ENCODE measurements around the gene PAX8.

PAX8 gene

DNA sequence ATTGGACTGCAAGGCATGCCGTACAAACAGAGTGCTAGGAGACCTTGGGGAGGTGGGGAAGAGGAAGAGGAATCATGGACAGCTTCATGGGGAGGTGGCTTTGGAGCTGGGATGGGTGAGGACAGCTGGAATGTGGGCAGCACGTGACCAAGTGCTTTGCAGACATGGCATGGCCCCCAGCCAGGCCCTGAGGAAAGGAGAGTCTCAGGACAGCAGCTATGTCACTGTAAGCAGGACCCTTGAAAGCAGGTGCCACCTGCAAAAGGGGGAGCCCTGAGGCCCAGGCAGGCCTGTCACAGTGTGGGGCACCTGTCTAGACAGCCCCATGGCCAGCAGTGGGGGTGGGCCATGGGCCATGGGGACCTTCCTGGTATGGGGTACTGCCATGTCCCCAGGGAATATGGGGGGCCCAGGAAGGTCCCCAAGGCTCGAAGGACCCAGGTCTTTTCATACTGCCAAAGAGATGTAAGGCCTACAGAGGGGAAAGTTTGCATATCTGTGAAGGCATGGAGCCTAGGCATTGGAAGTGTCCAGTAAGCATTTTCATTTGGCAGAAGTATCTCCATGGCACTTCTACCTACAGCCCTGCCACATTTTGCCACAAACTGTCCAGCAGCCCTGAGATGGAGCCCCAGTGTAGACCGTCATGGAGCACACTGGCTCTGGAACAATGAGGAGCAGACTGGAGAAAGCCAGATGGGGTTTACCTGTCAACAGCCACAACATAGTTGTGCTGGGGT is 9.9 kb downstream of the PAX8 start:
- no peak for DNase-seq (ENCODE audit: low spot score)
- FAIRE-seq: no peak

DNA sequence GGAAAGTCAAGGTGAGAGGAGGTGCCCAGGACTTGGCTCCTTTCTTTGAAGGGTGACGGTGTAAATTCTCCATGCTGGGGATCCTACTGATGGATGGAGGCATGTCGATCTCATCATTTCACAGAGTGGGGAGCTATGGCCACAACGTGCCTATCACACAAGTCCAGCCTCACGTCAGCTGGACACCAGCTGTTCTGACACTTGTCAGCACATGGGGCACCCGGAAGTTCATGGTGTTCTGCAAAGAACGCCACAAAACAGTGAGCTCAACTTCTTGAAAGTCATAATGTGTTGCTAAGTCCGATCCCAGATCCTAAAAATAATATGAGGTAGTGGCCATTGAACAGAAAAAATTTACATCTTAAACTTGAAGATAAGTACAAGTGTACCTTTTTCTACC is 12.3 kb downstream of the PAX8 start:
- no peak for DNase-seq (ENCODE audit: low spot score)
- no peak for FAIRE-seq

DNA sequence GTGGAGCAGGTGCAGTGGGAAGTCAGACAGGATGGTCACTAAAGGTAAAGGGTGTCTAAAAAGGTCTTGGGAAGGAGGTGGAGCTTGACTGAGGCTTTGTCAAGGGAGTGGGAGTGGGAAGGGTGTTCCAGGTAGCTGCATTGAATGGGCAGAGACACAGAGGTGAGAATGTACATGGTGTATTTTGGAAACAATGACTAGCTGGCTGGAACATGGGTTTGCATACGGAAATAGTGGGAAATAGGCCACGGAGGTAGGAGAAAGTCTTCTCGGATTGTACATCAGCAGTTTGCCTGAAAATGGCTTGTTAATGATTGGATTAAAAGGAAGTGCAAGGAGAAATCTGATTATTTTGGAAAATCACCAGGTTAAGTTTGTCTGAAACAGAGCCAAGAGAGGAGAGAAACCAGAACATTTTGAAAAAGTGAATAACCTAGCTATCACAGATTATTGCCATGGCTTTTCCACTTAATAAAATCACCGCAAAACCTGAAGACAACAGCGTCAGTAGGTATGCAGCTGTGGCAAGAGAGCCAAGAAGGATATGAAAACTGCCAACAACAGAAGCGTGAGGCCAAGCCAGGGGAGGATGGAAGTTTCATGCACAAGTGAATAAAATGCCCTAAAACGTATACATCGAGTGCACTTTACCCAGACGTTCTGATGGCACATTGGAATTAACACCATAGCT is 13.9 kb downstream of the PAX8 start:
- no peak for DNase-seq (ENCODE audit: low spot score)
- FAIRE-seq: no peak

DNA sequence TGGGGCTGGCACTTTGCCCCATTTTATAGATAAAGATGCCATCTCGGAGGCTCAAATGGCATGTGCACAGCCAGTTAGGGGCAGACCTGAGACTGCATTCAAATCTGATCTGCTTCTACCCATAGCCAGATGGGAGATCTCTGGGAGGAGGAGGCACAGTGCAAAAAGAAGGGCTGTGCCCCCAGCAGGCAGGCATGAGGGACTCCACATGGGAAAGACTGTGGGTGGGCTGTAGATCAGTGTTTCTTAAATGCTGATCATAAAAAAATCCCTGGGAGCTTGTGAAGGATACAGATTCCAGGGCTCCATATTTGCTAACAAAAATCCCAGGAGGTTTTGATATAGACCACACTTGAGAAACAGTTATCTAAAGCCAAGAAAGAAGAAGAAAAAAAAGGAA is 15.2 kb downstream of the PAX8 start:
- no peak for FAIRE-seq
- no peak for DNase-seq (ENCODE audit: low spot score)

DNA sequence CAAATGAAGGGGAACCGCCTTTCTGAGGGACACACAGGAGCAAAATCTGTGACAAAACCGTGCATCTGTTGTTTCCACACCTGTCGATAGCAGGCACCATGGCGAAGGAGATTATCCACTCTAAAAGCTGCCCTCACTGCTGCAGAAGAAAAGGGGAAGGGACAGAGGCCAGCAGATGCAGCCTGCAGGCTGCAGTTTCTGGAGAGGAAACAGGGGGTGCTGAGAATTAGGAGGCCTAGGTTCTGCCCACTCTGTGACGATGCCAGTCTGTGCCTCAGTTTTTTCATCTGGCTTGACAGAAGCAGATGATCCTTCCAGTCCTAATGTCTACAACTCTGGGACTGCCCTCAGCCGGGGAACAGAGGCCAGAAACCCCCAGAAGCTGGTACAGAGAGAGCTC is 17.7 kb downstream of the PAX8 start:
- DNase-seq (ENCODE audit: low spot score): no peak
- peak; percentile 55 for FAIRE-seq

DNA sequence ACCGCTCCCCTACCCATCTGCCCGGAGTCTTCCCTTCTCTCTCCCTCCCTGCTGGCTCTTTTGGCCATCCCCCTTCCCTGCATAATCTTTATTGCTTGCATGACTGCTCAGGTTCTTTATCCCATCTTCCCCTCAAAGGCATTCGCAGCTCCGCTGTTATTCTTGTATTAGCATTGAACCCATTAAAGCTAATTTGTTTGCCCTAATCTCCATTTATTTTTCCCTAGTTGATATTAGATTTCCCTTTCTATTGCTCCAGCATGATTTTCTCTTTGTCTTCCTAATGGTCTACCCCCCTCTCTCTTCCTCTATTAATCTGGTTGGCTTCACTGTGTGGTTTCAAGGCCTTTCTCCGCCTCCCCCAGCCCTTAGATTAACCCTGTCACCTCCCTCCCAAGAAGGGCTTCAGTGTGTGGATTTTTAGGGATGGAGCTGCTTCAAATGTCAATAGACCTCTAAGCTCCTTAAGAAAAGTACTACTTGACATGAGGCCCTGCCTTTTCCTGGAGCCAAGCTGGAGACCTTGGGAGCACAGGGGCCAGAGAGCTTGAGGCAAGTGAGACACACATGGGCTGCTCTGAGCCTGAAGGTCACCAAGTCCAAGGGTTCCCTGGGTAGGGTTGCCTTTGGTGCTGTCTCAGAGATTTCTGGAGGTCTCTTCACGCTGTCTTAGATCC is 20.1 kb downstream of the PAX8 start:
- DNase-seq (ENCODE audit: low spot score) (no peak), FAIRE-seq (no peak)

DNA sequence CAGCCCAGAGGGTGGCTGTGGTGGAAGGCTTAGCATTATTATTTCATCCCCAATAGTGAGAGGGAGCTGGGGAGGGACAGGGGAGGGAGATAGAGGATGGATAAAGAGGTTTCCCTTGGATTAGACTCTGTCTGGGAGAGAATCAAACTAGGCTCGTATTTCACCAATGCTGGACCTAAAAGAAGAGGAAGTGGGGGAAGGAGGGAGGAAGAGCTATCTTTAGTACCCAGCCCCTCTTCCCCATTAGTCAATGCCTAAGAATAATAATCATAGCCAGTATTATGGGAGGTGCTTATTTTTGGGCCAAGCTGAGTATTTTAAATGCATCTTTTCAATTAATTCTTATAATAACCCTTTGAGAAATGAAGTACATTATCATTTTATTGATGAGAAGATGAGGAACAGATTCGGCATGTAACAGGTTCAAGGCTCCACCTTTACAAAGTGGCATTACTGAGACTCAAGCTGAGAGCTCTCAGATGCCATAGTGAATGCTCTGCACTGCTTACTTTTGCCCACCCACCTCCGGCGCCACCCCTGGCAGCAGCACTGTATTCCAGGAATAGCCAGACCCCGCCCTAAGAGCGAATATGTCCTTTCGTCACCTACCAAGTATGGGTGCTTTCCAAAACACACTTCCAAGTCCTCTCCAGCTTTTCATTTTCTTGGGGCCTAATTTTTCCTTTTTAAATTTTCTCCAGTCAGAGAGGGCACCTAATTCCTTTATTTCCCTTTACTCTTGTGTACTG is 21.0 kb downstream of the PAX8 start:
- DNase-seq (ENCODE audit: low spot score): no peak

DNA sequence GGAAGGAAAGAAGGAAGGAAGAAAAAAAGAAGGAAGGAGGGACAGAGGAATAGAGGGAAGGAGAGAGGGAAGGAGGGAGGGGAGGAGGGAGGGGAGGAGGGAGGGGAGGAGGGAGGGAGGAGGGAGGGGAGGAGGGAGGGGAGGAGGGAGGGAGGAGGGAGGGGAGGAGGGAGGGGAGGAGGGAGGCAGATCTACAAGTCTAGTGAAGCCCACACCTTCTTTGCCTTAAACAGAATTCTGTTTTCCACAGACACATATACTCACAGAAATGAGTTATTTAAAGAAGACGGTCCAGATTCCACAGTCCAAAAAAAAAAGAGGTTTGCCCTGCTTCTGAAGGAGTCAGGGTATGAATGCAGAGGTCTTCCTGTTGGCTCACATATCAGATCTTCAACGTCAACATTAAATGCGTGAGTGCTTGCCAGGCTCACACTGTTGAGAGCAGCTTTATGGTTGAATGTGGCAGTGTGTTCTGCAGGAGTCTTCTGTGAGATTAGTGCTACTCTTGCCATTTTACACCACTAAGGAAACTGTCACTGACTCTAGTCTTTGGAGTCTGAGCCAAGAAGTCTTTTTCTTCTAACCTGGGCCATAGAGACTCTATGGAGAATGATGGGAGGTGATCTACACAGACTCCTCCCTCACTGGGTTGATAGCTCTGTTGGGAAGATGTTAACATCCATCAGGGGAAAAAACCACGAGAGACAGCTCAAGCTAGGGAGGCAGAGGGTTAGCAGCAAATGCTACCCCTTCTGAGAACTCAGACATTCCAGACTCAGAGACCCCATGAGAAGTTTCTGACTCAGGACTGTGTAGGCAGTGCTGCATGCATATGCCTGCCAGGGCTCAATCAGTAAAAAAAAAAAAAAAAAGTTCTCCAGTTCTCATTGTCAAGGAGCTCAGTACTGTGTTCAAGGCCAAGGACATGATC is 23.3 kb downstream of the PAX8 start:
- no peak for DNase-seq (ENCODE audit: low spot score)
- FAIRE-seq: no peak

More for the DNA sequence above, 21.0 kb downstream of the PAX8 start:
- no peak for FAIRE-seq

DNA sequence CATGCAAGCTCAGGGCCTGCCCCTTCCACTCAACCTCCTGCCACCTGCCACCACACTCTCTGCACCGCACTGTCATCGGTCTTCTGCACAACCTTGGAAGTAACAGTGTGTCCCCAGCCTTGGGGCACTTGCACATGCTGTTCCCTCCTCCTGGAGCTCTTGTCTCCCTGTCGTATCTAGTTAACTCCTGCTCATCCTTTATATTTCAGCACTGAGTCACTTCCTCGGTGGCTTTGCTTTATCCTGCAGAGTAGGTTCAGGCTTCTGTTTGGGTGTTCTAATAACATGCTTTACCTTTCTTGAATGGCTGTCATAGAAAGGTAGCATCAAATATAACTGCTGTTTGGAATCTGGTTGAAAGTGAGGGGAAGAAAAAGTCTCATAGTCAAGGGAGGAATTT is 25.3 kb downstream of the PAX8 start:
- FAIRE-seq (peak; percentile 76), DNase-seq (ENCODE audit: low spot score) (no peak)

DNA sequence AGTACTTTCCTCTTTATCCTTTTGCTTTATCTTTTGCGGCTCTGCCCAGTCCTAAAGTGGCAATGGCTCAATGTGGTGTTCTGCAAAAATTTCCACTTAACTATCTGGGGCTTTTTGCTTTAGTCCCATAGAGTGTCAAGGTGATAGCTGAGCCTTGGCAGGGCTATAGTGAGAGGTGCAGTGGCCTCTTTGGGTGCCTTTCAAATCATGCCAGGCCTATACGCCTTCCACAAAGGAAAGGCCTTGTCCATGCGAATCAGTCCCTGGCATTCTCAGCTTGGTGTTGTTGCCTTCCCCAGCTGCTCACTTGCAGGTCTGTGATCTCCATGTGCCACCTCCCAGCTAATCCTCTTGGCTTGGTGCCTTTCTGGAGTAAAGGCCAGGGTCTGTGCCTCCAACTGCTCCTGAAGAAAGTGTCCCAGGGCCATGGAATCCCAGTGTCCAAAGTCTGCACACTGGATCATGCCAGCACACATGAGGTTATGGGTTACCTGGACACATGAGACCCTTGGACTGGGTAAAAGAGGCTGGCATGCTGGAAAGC is 26.6 kb downstream of the PAX8 start:
- DNase-seq (ENCODE audit: low spot score) (no peak), FAIRE-seq (peak; percentile 42)

DNA sequence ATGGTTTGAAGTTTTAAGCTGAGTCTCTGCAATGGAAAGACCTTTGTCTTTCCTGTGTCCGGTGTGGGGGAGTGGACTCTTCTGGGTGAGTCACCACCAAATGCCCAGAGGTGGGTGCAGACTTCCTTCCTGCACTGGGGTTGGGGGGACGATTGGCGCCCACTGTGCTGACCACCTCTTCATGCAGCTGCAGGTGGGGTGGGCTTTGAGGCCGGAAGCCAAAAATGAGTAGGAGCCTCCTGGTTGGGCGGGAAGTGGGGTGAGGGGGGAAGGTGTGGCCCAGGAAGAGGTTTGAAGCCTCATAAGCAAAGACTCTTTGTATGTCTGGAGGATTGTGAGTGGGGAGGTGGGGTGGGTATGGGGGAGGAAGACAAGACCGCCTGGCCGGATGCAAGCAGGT is 27.6 kb downstream of the PAX8 start:
- FAIRE-seq (no peak), DNase-seq (ENCODE audit: low spot score) (peak; percentile 71)

DNA sequence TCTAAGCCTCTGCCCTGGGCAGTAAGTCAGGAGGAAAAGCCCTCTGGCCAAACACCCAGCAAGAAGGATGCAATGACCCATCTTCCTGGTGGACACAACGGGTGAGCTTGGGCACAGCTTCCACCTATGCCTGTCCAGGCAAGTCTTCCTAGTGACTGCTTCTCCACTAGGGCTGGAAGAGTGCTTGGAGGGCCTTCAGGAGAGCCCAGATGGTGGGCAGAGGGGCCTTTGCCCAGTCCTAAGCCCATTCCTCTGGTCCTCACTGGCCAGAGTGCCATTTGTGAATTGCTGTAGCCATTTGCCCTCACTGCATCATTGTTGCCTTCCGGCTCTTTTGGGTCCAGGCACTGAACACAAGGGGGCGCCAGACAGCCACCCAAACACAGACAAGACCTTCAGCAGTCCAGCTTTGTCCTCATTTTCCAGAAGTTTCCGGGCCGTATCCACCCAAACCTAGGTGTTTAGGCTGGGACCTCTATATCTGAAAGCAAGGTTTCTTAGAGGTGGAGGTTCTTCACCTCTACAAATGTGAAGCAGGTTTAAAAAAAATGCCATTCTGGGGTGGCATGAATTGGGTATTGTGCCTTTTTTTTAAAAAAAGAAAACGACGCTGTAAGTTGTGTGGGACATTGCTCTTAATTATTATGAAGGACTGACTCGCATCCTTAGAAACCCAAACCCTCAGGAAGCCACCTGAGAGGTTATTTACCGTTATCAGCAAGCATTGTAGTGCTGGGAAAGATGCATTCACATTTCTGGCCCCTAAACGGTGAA is 29.5 kb downstream of the PAX8 start:
- FAIRE-seq: peak; percentile 84

DNA sequence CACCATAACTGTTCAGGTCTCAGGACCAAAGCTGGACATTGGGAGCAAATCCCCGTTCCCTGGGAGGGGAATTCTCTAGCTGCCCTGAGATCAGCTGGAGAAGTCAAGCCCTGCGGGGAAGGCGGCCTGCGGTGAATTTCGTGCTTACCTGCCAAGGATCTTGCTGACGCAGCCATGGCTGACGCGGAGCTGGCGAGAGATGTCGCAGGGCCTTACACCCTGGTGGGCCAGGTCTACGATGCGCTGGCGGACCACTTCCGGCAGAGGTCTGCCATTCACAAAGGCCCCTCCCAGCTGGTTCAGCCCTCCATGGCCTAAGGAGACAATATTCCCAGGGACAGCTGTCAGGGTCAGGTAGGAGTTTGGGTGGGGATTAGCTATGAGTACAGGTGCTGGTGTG is 32.1 kb downstream of the PAX8 start:
- DNase-seq (ENCODE audit: low spot score): no peak
- FAIRE-seq: no peak

More for the DNA sequence above, 29.5 kb downstream of the PAX8 start:
- DNase-seq (ENCODE audit: low spot score): peak; percentile 84

DNA sequence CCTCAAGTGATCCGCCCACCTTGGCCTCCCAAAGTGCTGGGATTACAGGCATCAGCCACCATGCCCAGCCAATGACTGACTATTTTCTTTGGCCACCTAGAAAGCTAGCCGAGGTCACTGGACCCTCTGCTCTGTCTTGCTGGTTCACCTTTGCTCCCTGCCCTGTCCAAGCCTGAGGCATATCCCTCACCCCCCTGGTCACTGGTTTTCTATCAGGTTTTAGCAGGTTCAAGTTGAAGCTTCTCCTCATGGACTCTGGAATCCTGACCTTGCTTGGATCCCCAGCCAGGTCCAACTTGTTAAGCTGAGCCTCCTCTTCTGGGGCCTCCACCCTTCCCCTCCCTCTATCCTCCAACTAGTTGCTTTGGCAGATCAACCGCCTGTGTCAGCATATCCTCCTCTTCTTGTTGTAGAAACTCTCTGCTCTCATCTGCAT is 33.4 kb downstream of the PAX8 start:
- DNase-seq (ENCODE audit: low spot score) (no peak), FAIRE-seq (no peak)

DNA sequence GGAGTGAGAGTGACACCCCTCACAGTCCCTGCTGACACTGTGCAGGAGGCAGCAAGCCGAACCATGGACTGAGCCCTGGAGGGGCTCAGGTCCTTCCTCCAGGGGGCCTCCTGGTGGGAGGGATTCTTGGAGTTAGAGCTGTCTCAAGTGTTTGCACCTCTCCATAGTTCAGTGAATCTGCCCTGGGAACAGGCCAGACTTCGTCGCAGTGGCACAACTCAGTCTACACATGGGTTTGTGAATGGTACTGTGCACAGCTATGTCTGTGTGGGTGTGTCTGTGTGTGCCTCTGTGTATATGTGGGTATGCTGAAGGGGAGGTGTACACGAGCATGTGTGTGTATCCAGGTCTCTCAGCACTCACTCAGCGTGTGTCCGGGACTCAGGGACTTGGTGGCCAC is 36.4 kb downstream of the PAX8 start:
- no peak for DNase-seq (ENCODE audit: low spot score)

DNA sequence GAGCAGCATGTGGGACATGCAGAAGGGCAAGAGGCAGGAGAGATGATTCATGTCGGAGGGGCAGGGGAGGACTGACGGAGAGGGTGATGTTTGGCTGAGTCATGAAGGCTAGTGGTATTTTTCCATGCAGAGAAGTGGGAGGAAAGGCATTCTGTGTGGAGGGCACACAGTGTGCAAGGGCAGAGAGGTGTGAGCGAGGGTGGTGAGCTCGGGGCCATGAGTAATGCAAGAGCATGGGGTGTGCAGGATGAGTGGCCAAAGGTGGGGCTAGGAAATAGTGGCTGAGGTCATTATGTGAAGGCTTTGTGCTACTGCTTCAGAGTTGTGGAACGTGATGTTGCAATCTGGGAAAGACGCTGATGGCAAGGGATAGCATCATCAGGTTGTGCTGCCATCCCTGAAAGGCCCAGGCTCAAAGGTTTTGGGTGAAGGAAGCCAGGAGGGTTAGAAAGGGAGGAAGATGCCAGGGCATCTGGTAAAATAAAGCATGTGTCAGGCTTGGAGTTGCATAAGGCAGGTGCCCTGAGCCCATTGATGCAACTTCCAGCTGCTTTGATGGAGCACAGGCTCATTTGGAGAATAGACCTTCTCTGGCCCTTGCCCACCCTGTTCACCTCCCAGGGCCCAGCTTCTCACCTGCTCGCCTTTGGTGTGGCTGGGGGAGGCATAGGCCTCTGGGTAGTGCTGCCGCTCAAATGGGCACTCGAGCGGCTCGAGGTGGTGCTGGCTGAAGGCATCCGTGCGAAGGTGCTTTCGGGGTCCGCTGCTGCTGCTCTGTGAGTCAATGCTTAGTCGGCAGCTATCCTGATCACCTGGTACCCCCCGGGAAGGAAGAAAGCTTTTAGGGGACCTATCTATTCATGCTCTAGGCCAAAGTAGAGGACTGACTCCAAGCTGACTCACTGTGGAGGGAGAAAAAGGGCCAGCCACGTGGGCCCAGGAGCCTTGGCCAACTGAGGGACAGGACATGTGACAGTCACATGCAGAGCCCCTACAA is 37.5 kb downstream of the PAX8 start:
- peak; percentile 99 for FAIRE-seq

More for the DNA sequence above, 36.4 kb downstream of the PAX8 start:
- peak; percentile 52 for FAIRE-seq

DNA sequence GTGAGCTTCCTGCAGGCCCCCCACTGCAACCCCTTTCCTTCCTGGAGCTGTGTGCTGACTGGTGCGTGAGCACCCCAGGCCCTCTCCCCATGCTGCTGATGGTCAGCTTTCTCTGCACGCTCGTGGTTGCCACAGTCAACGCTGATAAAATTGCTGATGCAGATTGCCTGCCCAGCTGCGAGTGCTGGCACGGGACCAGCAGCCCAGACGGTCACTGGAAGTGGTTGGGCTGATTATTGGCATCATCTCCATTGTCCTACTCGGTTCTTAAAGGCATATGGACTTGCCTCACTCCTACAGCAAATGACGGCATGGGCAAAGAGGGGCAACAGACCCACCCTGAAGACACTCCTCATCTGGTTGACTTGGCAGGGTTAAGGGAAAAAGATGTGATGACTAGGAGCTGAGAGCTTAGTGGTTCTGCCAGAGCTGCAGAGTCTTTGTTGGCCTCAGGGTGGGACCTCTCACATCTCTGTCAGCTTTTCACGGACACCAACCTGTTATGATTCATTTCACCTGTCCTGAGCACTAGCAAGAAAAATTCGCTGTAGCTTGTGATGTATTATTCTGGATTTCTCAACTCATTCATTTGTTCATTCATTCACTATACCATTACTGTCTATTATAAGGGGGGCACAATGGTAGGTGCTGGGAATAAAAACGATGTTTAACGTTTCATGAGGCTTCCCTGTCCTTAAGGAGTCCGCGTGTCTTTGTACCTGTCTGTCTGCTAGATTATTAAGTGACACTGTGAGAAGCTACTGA is 38.4 kb downstream of the PAX8 start:
- peak; percentile 89 for DNase-seq (ENCODE audit: low spot score)
- FAIRE-seq: peak; percentile 98

More for the DNA sequence above, 37.5 kb downstream of the PAX8 start:
- peak; percentile 99 for DNase-seq (ENCODE audit: low spot score)
